OCI-LY7 (cell line): ENCODE data around the gene PLAC9.

Source experiments
- CTCF ChIP-seq: fragments of 200-600 bp; sonication (generic); conservative IDR thresholded peaks from 2 replicates; pipeline ENCODE4 v1.5.1; 2014; ENCODE audit warnings: mild to moderate bottlenecking, antibody characterized with exemption, low read length, moderate library complexity, mixed read lengths
- EZH2phosphoT487 ChIP-seq: fragments of 200-600 bp; sonication (generic); IDR thresholded peaks from 2 replicates; pipeline ENCODE4 v1.6.1; 2018; ENCODE audit warnings: low read depth, borderline replicate concordance, mild to moderate bottlenecking, mixed run types, antibody characterized with exemption, low read length, moderate library complexity, mixed read lengths

DNA sequence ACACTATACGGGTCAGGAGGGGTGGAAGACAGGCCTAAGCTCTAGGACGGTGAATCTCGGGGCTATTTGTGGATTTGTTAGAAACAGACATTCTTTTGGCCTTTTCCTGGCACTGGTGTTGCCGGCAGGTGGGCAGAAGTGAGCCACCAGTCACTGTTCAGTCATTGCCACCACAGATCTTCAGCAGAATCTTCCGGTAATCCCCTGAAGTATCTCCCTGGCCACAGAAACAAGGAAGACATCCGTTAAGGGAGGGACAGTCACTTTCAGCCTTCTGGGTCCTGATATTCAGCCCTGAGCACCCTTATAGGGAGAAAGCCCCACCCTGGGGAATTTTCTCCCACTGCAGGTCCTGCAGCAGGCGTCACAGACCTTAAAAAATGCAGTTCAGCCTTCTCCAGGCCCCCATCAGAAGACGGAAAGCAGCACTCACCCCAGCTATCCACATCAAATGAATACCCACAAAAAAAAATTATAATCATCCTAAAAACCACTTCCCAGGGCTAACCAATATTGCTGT, 23.2 kb downstream of the PLAC9 start:
- TF ChIP-seq CTCF = no peak
- no peak for TF ChIP-seq EZH2phosphoT487
